Common myeloid progenitor, CD34-positive (primary cell): ENCODE data around the gene STOM.
A peak's percentile ranks its signal among the peaks of the same experiment; 100 is the strongest.

Experiments
- CTCF ChIA-PET: fragments of 350-600 bp; sonication (Branson Sonifier 250); formaldehyde crosslinking; loops from one replicate; lab custom pipeline; 2021; ENCODE audit warnings: antibody characterized with exemption; lab: Charles Lee
- POLR2A ChIA-PET: fragments of 350-600 bp; sonication (Branson Sonifier 250); formaldehyde crosslinking; loops from one replicate; lab custom pipeline; 2021; ENCODE audit warnings: antibody characterized with exemption; lab: Charles Lee
- DNase-seq, 3 donors: peaks; one replicate each; pipeline versions ENCODE4 v3.0.0 to v3.0.0-alpha.2; 2013
- H3K27ac ChIP-seq, 2 experiments: 1 replicate in 1 of 2; 2 replicates in 1 of 2; pipeline ENCODE4 v1.7.0; 2013; ENCODE audit warnings: inconsistent platforms in 2 of 2, low read length in 2 of 2, mild to moderate bottlenecking in 2 of 2, low read depth in 1 of 2, moderate library complexity in 1 of 2; ENCODE audit not compliant: severe bottlenecking in 2 of 2, insufficient read depth in 1 of 2, poor library complexity in 1 of 2
- H3K27me3 ChIP-seq, 5 experiments: replicated peaks in 2 of 5; 1 replicate in 3 of 5; 2 replicates in 2 of 5; pipeline versions ENCODE4 v1.6.1 to v1.7.0; 2013; ENCODE audit warnings: low read length in 4 of 5, mild to moderate bottlenecking in 2 of 5, moderate library complexity in 2 of 5, inconsistent platforms in 1 of 5; ENCODE audit not compliant: insufficient read depth in 5 of 5, control insufficient read depth in 4 of 5
- H3K36me3 ChIP-seq, 4 experiments: 1 replicate in 2 of 4; 2 replicates in 2 of 4; pipeline versions ENCODE4 v1.6.1 to v1.7.0; 2013; ENCODE audit warnings: low read length in 3 of 4, control low read depth in 1 of 4, mild to moderate bottlenecking in 1 of 4; ENCODE audit not compliant: control insufficient read depth in 4 of 4, insufficient read depth in 4 of 4
- H3K4me1 ChIP-seq, 4 experiments: 1 replicate in 3 of 4; 2 replicates in 1 of 4; pipeline versions ENCODE4 v1.6.1 to v1.7.1; 2013; ENCODE audit warnings: low read length in 3 of 4, mild to moderate bottlenecking in 3 of 4, control low read depth in 1 of 4, inconsistent platforms in 1 of 4, moderate library complexity in 1 of 4; ENCODE audit not compliant: control insufficient read depth in 4 of 4, insufficient read depth in 4 of 4; ENCODE audit errors: control extremely low read depth in 1 of 4
- H3K4me3 ChIP-seq, 7 experiments: 1 replicate in 4 of 7; 2 replicates in 3 of 7; pipeline versions ENCODE4 v1.5.1 to v1.7.0; 2013; ENCODE audit warnings: mild to moderate bottlenecking in 7 of 7, low read length in 6 of 7, moderate library complexity in 6 of 7, inconsistent platforms in 2 of 7, low read depth in 2 of 7, control low read depth in 1 of 7; ENCODE audit not compliant: insufficient read depth in 4 of 7, control insufficient read depth in 1 of 7; ENCODE audit errors: extremely low read depth in 1 of 7
- H3K9me3 ChIP-seq, 5 experiments: 1 replicate in 4 of 5; 2 replicates in 1 of 5; pipeline versions ENCODE4 v1.6.1 to v1.7.1; 2013; ENCODE audit warnings: low read length in 4 of 5, mild to moderate bottlenecking in 2 of 5, inconsistent platforms in 1 of 5, low read depth in 1 of 5, moderate library complexity in 1 of 5; ENCODE audit not compliant: control insufficient read depth in 4 of 5, insufficient read depth in 2 of 5; ENCODE audit errors: control extremely low read depth in 1 of 5
- WGBS: methylation state at CpG from one replicate; pipeline ENCODE4 v1.1.5; 2013; ENCODE audit not compliant: insufficient coverage; 5-methylcytosine and 5-hydroxymethylcytosine counted together

The STOM gene

GRCh38 chr9:121350993-121351561 lies 19.0 kb downstream of the STOM start:
- CTCF ChIA-PET: interaction anchor here (1.0 to 4.5 kb wide), 11 partner anchors 12 to 48 kb away, joined by 3 to 31 read pairs (median 5); no protein-coding TSS in a partner anchor
- Histone ChIP-seq H3K9me3 (no peaks in the 10 kb centered on the region), H3K36me3 (peaks cover 5 to 93% (median 41%) of the 10 kb centered on the region in 4 experiments), H3K4me1 (peaks cover 3 to 52% (median 24%) of the 10 kb centered on the region in 4 experiments), H3K4me3 (peak overlapping the region in 3 of 7 experiments; percentile 15 to 55 (median 32)), H3K27me3 (no peaks in the 10 kb centered on the region), H3K27ac (peak overlapping the region in 1 of 2 experiments; percentile 57)
- DNase-seq: peak; percentile 76 to 88 (median 88)
- POLR2A ChIA-PET: interaction anchor here (0.7 to 1.1 kb wide), 2 partner anchors 18 to 62 kb away, joined by 3 to 5 read pairs; no protein-coding TSS in a partner anchor
- 0% methylated on average over 2 of the region's 2 CpGs for WGBS

DNA sequence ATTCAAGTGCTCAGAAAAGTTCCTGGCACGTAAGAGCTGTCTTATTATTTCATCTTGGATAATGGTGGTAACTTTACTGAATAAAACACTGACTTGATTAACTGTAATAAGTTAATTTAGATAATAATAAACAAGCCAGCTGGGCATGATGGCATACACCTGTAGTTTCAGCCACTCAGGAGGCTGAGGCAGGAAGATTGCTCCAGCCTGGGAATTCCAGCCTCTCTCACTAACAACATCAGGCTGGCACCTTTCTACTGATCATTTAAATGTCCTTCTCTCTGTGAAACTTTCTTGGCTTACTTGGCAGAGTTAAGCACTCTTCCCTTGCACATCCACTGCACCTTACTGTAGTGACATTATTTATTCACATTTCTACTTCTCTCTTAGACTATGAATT lies 20.0 kb downstream of the STOM start:
- H3K4me3 ChIP-seq: no peak overlapping the region
- no peak for DNase-seq
- peaks cover 3 to 49% (median 24%) of the 10 kb centered on the region in 4 experiments for H3K4me1 ChIP-seq
- H3K36me3 ChIP-seq: peaks cover 5 to 93% (median 44%) of the 10 kb centered on the region in 4 experiments
- POLR2A ChIA-PET: no interaction called here
- CTCF ChIA-PET: interaction anchor here (1.0 to 4.5 kb wide), 11 partner anchors 11 to 50 kb away, joined by 3 to 31 read pairs (median 5); no protein-coding TSS in a partner anchor
- no CpG with 5 or more reads among the region's 1 CpG for WGBS
- peak overlapping the region in 1 of 2 experiments; percentile 57 for H3K27ac ChIP-seq
- no peaks in the 10 kb centered on the region for H3K27me3 ChIP-seq
- H3K9me3 ChIP-seq: no peaks in the 10 kb centered on the region

DNA sequence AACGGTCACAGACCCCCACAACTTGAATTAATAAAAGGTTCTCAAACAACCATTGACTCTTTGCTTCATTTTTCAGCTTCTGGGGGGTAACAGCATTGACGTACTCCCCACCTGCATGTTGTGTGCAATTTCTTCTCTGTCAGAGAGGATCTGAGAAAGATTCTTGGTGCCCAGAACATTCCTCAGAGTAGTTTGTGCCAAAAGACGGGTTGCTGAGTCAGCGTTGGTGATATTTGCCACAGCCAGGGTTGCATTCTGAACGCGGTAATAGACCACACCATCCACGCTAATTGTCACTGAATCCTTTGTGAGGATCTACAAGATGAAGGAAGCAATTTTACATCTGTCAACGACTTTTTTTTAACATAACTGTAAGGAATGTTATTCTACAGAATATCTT lies 21.0 kb downstream of the STOM start:
- 92% methylated on average over 3 of the region's 8 CpGs for WGBS
- Histone ChIP-seq H3K27me3 (no peaks in the 10 kb centered on the region), H3K36me3 (peaks cover 5 to 93% (median 44%) of the 10 kb centered on the region in 4 experiments), H3K4me1 (peaks cover 3 to 44% (median 18%) of the 10 kb centered on the region in 4 experiments), H3K9me3 (no peaks in the 10 kb centered on the region), H3K27ac (no peak overlapping the region), H3K4me3 (no peak overlapping the region)
- no peak for DNase-seq
- CTCF ChIA-PET: interaction anchor here (0.6 to 4.5 kb wide), 9 partner anchors 10 to 558 kb away, joined by 3 to 31 read pairs (median 5); no protein-coding TSS in a partner anchor
- POLR2A ChIA-PET: no interaction called here

- ChIA-PET POLR2A (interaction anchor here (0.7 kb wide), 1 partner anchor 10 kb away, joined by 3 read pairs; no protein-coding TSS in a partner anchor), CTCF (interaction anchor here (0.9 to 4.5 kb wide), 9 partner anchors 9 to 135 kb away, joined by 3 to 31 read pairs (median 5); no protein-coding TSS in a partner anchor)
- WGBS: 80% methylated on average over 1 of the region's 3 CpGs
- peaks cover 7 to 93% (median 49%) of the 10 kb centered on the region in 4 experiments for H3K36me3 ChIP-seq
- no peaks in the 10 kb centered on the region for H3K9me3 ChIP-seq
- no peak overlapping the region for H3K4me3 ChIP-seq
- H3K27me3 ChIP-seq: no peaks in the 10 kb centered on the region
- peaks cover 0 to 36% (median 10%) of the 10 kb centered on the region in 4 experiments for H3K4me1 ChIP-seq
- DNase-seq: no peak
- H3K27ac ChIP-seq: peak overlapping the region in 1 of 2 experiments; percentile 39
These were observed 21.8 kb downstream of the STOM start for GRCh38 chr9:121348221-121348620.

GRCh38 chr9:121345070-121345469 lies 25.0 kb downstream of the STOM start:
- DNase-seq: no peak
- H3K27ac ChIP-seq: peak overlapping the region in 1 of 2 experiments; percentile 3
- WGBS: 100% methylated on average over 3 of the region's 3 CpGs
- peaks cover 0 to 4% (median 1%) of the 10 kb centered on the region in 4 experiments for H3K4me1 ChIP-seq
- no peaks in the 10 kb centered on the region for H3K27me3 ChIP-seq
- no peaks in the 10 kb centered on the region for H3K9me3 ChIP-seq
- peaks cover 11 to 85% (median 60%) of the 10 kb centered on the region in 4 experiments for H3K36me3 ChIP-seq
- ChIA-PET POLR2A (interaction anchor here (0.6 kb wide), 1 partner anchor 190 kb away, joined by 3 read pairs; no protein-coding TSS in a partner anchor), CTCF (interaction anchor here (0.9 to 2.9 kb wide), 7 partner anchors 9 to 54 kb away, joined by 3 to 9 read pairs (median 5); no protein-coding TSS in a partner anchor)
- no peak overlapping the region for H3K4me3 ChIP-seq

DNA sequence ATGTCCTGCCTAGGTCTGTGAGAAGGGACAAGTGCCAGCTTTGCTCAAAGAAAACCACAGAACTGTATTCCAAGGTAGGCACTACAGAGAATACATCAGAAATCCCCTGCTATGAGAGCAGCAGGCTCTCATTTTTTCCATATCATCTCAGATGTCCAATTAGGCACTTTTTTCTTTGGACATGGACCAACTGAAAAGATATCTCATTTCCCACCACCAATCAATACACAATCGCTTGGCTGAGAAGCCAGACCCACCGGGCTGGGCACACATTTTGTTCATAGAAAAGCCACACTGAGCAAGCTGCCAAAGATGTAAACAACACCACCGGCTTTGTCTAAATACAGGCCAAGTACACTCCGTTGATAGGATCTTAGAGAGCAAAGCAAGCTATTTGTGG lies 25.9 kb downstream of the STOM start:
- 85% methylated on average over 4 of the region's 4 CpGs for WGBS
- Histone ChIP-seq H3K4me1 (peaks cover 0 to 4% (median 0%) of the 10 kb centered on the region in 4 experiments), H3K27ac (peak overlapping the region in 1 of 2 experiments; percentile 20), H3K27me3 (no peaks in the 10 kb centered on the region), H3K9me3 (no peaks in the 10 kb centered on the region), H3K4me3 (no peak overlapping the region), H3K36me3 (peaks cover 13 to 83% (median 63%) of the 10 kb centered on the region in 4 experiments)
- POLR2A ChIA-PET: interaction anchor here (0.8 kb wide), 1 partner anchor 10 kb away, joined by 3 read pairs; no protein-coding TSS in a partner anchor
- no peak for DNase-seq
- CTCF ChIA-PET: interaction anchor here (0.9 to 2.9 kb wide), 8 partner anchors 10 to 131 kb away, joined by 3 to 9 read pairs (median 4); no protein-coding TSS in a partner anchor
